GM21723 (cell line): ENCODE data around the gene ILF2.
"Not testable (repeated sequence)": the region's sequence is repeated elsewhere in the genome, so short reads cannot be mapped to it uniquely, and the experiment has no call there.

ENCODE experiments used
- ATAC-seq: cut with Tn5 transposase; IDR thresholded peaks from one replicate; pipeline ENCODE4 v1.9.1; 2021; ENCODE audit warnings: mild to moderate bottlenecking, moderate library complexity; ENCODE audit not compliant: unreplicated experiment

Gene ILF2

GRCh38 chr1:153649863-153650235 is 20.9 kb downstream of the ILF2 start:
- ATAC-seq = no peak

- no peak for ATAC-seq
Measured at GRCh38 chr1:153649137-153649862, 21.5 kb downstream of the ILF2 start.

- no peak for ATAC-seq
Measured at GRCh38 chr1:153648000-153648643, 22.7 kb downstream of the ILF2 start.

GRCh38 chr1:153647346-153647714 is 23.5 kb downstream of the ILF2 start:
- no peak for ATAC-seq

GRCh38 chr1:153646672-153647345 is 24.0 kb downstream of the ILF2 start:
- no peak for ATAC-seq

- ATAC-seq = no peak
Measured at GRCh38 chr1:153643816-153644215, 27.0 kb downstream of the ILF2 start.

- no peak for ATAC-seq
Measured at GRCh38 chr1:153643100-153643499, 27.7 kb downstream of the ILF2 start.

GRCh38 chr1:153642161-153642560 is 28.6 kb downstream of the ILF2 start:
- ATAC-seq = no peak

GRCh38 chr1:153640861-153641260 is 29.9 kb downstream of the ILF2 start:
- ATAC-seq = no peak

- not testable (repeated sequence) for ATAC-seq
Measured at GRCh38 chr1:153640213-153640612, 30.6 kb downstream of the ILF2 start.

- no peak for ATAC-seq
Measured at GRCh38 chr1:153639280-153639679, 31.5 kb downstream of the ILF2 start.

GRCh38 chr1:153638261-153638660 is 32.5 kb downstream of the ILF2 start:
- ATAC-seq = no peak

GRCh38 chr1:153636312-153636711 is 34.5 kb downstream of the ILF2 start:
- no peak for ATAC-seq

GRCh38 chr1:153635872-153636271 is 34.9 kb downstream of the ILF2 start:
- no peak for ATAC-seq

- peak; percentile 90 for ATAC-seq
Measured at GRCh38 chr1:153633754-153634665, 36.8 kb downstream of the ILF2 start, which contains the start of gene CHTOP. CHTOP (plus strand) TSS chr1:153634066; CDS start chr1:153636589, 2,523 bp downstream.

GRCh38 chr1:153633161-153633753 is 37.5 kb downstream of the ILF2 start:
- ATAC-seq = no peak

- no peak for ATAC-seq
Measured at GRCh38 chr1:153631047-153632022, 39.5 kb downstream of the ILF2 start.

- no peak for ATAC-seq
Measured at GRCh38 chr1:153630384-153630783, 40.4 kb downstream of the ILF2 start.

GRCh38 chr1:153629971-153630370 is 40.8 kb downstream of the ILF2 start:
- no peak for ATAC-seq

- no peak for ATAC-seq
Measured at GRCh38 chr1:153629343-153629665, 41.5 kb downstream of the ILF2 start.
